Activated CD8-positive, alpha-beta T cell treated with anti-CD3 and anti-CD28 coated beads for 36 hours (primary cell): Measurements from ENCODE around the gene ZNF581. TPM values are rescaled to one million over a fixed set of nuclear protein-coding genes. Genes with fewer than 3 reads are reported as not detected.

Experiments
- ATAC-seq: fragments of 200-7000 bp; cut with Tn5 transposase; one replicate; pipeline ENCODE4 v1.10.0; 2021; ENCODE audit warnings: mild to moderate bottlenecking, moderate library complexity
- CTCF ChIA-PET: fragments of 350-600 bp; sonication (Branson Sonifier 250); formaldehyde crosslinking; loops from one replicate; lab custom pipeline; 2021; ENCODE audit warnings: antibody characterized with exemption; lab: Charles Lee
- POLR2A ChIA-PET: fragments of 350-600 bp; sonication (Branson Sonifier 250); formaldehyde crosslinking; loops from one replicate; lab custom pipeline; 2021; ENCODE audit warnings: antibody characterized with exemption; lab: Charles Lee
- DNase-seq: peaks from one replicate; pipeline ENCODE4 v3.0.0-alpha.2; 2020
- H3K27ac Mint-ChIP-seq: one replicate; pipeline ENCODE4 v1.8.0; 2021; ENCODE audit warnings: mild to moderate bottlenecking, mixed read lengths
- H3K27me3 Mint-ChIP-seq: one replicate; pipeline ENCODE4 v1.8.0; 2021; ENCODE audit warnings: mixed read lengths
- H3K36me3 Mint-ChIP-seq: one replicate; pipeline ENCODE4 v1.8.0; 2021; ENCODE audit warnings: low read depth, mixed read lengths
- H3K4me1 Mint-ChIP-seq: one replicate; pipeline ENCODE4 v1.8.0; 2021; ENCODE audit warnings: low read depth, mixed read lengths
- H3K4me3 Mint-ChIP-seq: one replicate; pipeline ENCODE4 v1.8.0; 2021; ENCODE audit warnings: mild to moderate bottlenecking, moderate library complexity, mixed read lengths
- H3K9me3 Mint-ChIP-seq: one replicate; pipeline ENCODE4 v1.8.0; 2021; ENCODE audit warnings: mixed read lengths
- CTCF ChIP-seq: fragments of 200-600 bp; IDR thresholded peaks from one replicate; pipeline ENCODE4 v1.8.0; 2022; ENCODE audit warnings: antibody characterized with exemption, mild to moderate bottlenecking
- intact Hi-C: fragments of 100-400 bp; cut with micrococcal nuclease; formaldehyde crosslinking; loops from one replicate; pipeline ENCODE4 v1.10.0; 2022
- total RNA-seq, 2 experiments: library from RNA; stranded (reverse); gene quantifications; one replicate each; pipeline ENCODE4 v1.2.3, GENCODE V29; 2021

The ZNF581 gene
- 10 to 100 TPM; 30.4 to 34.5 TPM for total RNA-seq

- Mint-ChIP-seq H3K36me3 (peaks cover 49% of the 10 kb centered on the region), H3K27me3 (no peaks in the 10 kb centered on the region), H3K4me1 (peaks cover 47% of the 10 kb centered on the region), H3K27ac (peak within 1 kb of the TSS; percentile 99), H3K9me3 (peaks cover 4% of the 10 kb centered on the region), H3K4me3 (peak within 1 kb of the TSS; percentile 82)
- ChIA-PET POLR2A (interaction anchor here (1.2 to 3.2 kb wide), 10 partner anchors 7 to 63 kb away, joined by 3 to 12 read pairs (median 6); partner anchors contain the start of genes FIZ1, U2AF2, ZNF524 and ZNF579), CTCF (interaction anchor here (1.0 to 1.9 kb wide), 5 partner anchors 10 to 37 kb away, joined by 3 to 15 read pairs (median 7); partner anchors contain the start of gene U2AF2)
- intact Hi-C loops = no loop called here
- no peak for TF ChIP-seq CTCF
- peak; percentile 94 for DNase-seq
- peak; percentile 57 for ATAC-seq
Observed at GRCh38 chr19:55643003-55643886, at the start of gene ZNF581. TSS of gene ZNF581 (plus strand) at chr19:55643649. CDS start at chr19:55644572, 923 bp downstream.

GRCh38 chr19:55594996-55595545 is 48.4 kb upstream of the ZNF581 start:
- ChIA-PET CTCF (no interaction called here), POLR2A (interaction anchor here (1.2 to 1.8 kb wide), 2 partner anchors 8 to 10 kb away, joined by 3 to 4 read pairs; no protein-coding TSS in a partner anchor)
- H3K27ac Mint-ChIP-seq = no peak overlapping the region
- H3K4me1 Mint-ChIP-seq = peaks cover 10% of the 10 kb centered on the region
- TF ChIP-seq CTCF = no peak
- H3K27me3 Mint-ChIP-seq = no peaks in the 10 kb centered on the region
- intact Hi-C loops = no loop called here
- ATAC-seq (no peak), DNase-seq (no peak)
- H3K9me3 Mint-ChIP-seq = peaks cover 2% of the 10 kb centered on the region
- H3K36me3 Mint-ChIP-seq = peaks cover 43% of the 10 kb centered on the region
- no peak overlapping the region for H3K4me3 Mint-ChIP-seq

- Mint-ChIP-seq H3K9me3 (peaks cover 2% of the 10 kb centered on the region), H3K27me3 (no peaks in the 10 kb centered on the region), H3K4me3 (no peak overlapping the region), H3K4me1 (peaks cover 15% of the 10 kb centered on the region), H3K27ac (no peak overlapping the region), H3K36me3 (peaks cover 43% of the 10 kb centered on the region)
- DNase-seq (no peak), ATAC-seq (no peak)
- no peak for TF ChIP-seq CTCF
- intact Hi-C loops = no loop called here
- CTCF ChIA-PET = interaction anchor here (1.0 kb wide), 1 partner anchor 36 kb away, joined by 3 read pairs; no protein-coding TSS in a partner anchor
- POLR2A ChIA-PET = interaction anchor here (1.2 to 1.8 kb wide), 2 partner anchors 9 to 11 kb away, joined by 3 to 4 read pairs; no protein-coding TSS in a partner anchor
Observed at GRCh38 chr19:55596304-55596703, 47.1 kb upstream of the ZNF581 start.

- ChIA-PET CTCF (interaction anchor here (4.0 kb wide), 1 partner anchor 35 kb away, joined by 24 read pairs; no protein-coding TSS in a partner anchor), POLR2A (interaction anchor here (0.6 kb wide), 1 partner anchor 554 kb away, joined by 3 read pairs; no protein-coding TSS in a partner anchor)
- Mint-ChIP-seq H3K9me3 (peaks cover 2% of the 10 kb centered on the region), H3K27me3 (no peaks in the 10 kb centered on the region), H3K4me1 (peaks cover 20% of the 10 kb centered on the region), H3K36me3 (peaks cover 39% of the 10 kb centered on the region), H3K27ac (no peak overlapping the region), H3K4me3 (no peak overlapping the region)
- intact Hi-C loops = no loop called here
- DNase-seq = no peak
- no peak for TF ChIP-seq CTCF
- no peak for ATAC-seq
Observed at GRCh38 chr19:55597501-55597921, 45.9 kb upstream of the ZNF581 start.
